Thyroid gland (tissue), 4 donors: ENCODE measurements around the gene ATP4A. TPM values are rescaled to one million over a fixed set of nuclear protein-coding genes. Genes with fewer than 3 reads are reported as not detected.

Experiments used
- DNase-seq, 2 donors: peaks; one replicate each; pipeline ENCODE4 v3.0.0-alpha.2; 2019
- H3K27ac ChIP-seq, 3 donors: fragments of 200-600 bp; sonication (generic); 1 replicate in 2 of 3; 2 replicates in 1 of 3; pipeline ENCODE4 v1.5.1; 2016 to 2019; ENCODE audit warnings: mild to moderate bottlenecking in 1 of 3, moderate library complexity in 1 of 3
- H3K27me3 ChIP-seq: fragments of 200-600 bp; sonication (generic); one replicate; pipeline ENCODE4 v1.5.1; 2019
- H3K36me3 ChIP-seq, 2 donors: fragments of 200-600 bp; sonication (generic); one replicate each; pipeline ENCODE4 v1.5.1; 2016 to 2019
- H3K4me1 ChIP-seq, 2 donors: fragments of 200-600 bp; sonication (generic); one replicate each; pipeline ENCODE4 v1.5.1; 2017 to 2019
- H3K4me3 ChIP-seq, 3 donors: fragments of 200-600 bp; sonication (generic); replicated peaks in 1 of 3; 1 replicate in 2 of 3; 2 replicates in 1 of 3; pipeline ENCODE4 v1.5.1; 2016; ENCODE audit warnings: mild to moderate bottlenecking in 1 of 3
- H3K9me3 ChIP-seq: fragments of 200-600 bp; sonication (generic); one replicate; pipeline ENCODE4 v1.5.1; 2017
- POLR2A ChIP-seq, 2 donors: fragments of 450-650 bp; IDR thresholded peaks; one replicate each; pipeline ENCODE4 v1.6.1; 2017; ENCODE audit warnings: antibody characterized with exemption in 2 of 2, mild to moderate bottlenecking in 2 of 2, moderate library complexity in 1 of 2
- WGBS, 2 donors: methylation state at CpG; one replicate each; pipeline ENCODE4 v1.1.5; 2017; 5-methylcytosine and 5-hydroxymethylcytosine counted together
- intact Hi-C: fragments of 100-400 bp; cut with DNase I; formaldehyde crosslinking; loops from one replicate; pipeline ENCODE4 v1.15.1; 2023
- total RNA-seq, 4 donors: library from RNA; depleted of rRNA; stranded (reverse); fragments of >200 nt; gene quantifications; one replicate each; pipeline ENCODE4 v1.2.3, GENCODE V29; 2016
- TF ChIP-seq, protein P1 (sequence below), 6 experiments: fragments of 200-600 bp in 3 of 6; fragments of 450-650 bp in 3 of 6; sonication (generic) in 3 of 6; IDR thresholded peaks; one replicate each; pipeline ENCODE4 v1.5.1; 2016 to 2019; ENCODE audit warnings: antibody characterized with exemption in 6 of 6, mild to moderate bottlenecking in 2 of 6, inconsistent platforms in 1 of 6, moderate library complexity in 1 of 6

Gene ATP4A
- total RNA-seq, 4 donors from 2014 or later: 0.27 to 1.9 (median 0.33) TPM

DNA sequence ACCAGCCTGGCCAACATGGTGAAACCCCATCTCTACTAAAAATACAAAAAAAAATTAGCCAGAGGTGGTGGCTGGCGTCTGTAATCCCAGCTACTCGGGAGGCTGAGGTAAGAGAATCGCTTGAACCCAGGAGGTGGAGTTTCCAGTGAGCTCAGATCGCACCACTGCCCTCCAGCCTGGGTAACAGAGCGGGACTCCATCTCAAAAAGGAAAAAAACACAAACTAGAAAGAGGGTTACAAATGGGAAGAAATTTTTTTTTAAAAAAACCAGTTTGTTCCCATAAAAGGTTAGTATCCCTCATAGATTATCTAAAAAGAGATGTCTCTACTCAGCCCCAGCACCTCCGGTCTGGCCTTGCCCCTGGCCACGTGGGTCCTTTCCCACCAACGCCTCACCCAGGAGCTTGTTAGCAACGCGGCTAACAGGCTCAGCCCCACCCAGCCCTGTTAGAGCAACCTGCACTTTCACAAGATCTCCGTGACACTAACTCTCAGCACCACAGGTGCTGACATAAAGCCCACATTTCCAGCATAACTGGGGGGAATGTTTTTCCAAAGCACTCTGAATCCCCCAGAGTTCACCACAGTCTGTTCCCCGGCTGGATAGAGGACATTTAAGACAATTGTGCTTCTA, 54.3 kb downstream of the ATP4A start:
- Histone ChIP-seq H3K4me3 (peak overlapping the region; percentile 2 to 63 (median 37)), H3K4me1 (peaks cover 17 to 28% of the 10 kb centered on the region in 2 donors), H3K27me3 (no peaks in the 10 kb centered on the region), H3K27ac (peak overlapping the region; percentile 67 to 89 (median 79)), H3K36me3 (peaks cover 0 to 11% of the 10 kb centered on the region in 2 donors), H3K9me3 (no peaks in the 10 kb centered on the region)
- DNase-seq: peak; percentile 85 to 86
- WGBS, 2 donors: 10 to 11% methylated on average over 12 of the region's 12 CpGs
- TF ChIP-seq, protein P1, sequence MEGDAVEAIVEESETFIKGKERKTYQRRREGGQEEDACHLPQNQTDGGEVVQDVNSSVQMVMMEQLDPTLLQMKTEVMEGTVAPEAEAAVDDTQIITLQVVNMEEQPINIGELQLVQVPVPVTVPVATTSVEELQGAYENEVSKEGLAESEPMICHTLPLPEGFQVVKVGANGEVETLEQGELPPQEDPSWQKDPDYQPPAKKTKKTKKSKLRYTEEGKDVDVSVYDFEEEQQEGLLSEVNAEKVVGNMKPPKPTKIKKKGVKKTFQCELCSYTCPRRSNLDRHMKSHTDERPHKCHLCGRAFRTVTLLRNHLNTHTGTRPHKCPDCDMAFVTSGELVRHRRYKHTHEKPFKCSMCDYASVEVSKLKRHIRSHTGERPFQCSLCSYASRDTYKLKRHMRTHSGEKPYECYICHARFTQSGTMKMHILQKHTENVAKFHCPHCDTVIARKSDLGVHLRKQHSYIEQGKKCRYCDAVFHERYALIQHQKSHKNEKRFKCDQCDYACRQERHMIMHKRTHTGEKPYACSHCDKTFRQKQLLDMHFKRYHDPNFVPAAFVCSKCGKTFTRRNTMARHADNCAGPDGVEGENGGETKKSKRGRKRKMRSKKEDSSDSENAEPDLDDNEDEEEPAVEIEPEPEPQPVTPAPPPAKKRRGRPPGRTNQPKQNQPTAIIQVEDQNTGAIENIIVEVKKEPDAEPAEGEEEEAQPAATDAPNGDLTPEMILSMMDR (IDR thresholded peaks at IDR 0.05): no peak
- TF ChIP-seq POLR2A (IDR thresholded peaks at IDR 0.05): peak in 1 of 2 donors; percentile 73
- intact Hi-C loops: no loop called here

DNA sequence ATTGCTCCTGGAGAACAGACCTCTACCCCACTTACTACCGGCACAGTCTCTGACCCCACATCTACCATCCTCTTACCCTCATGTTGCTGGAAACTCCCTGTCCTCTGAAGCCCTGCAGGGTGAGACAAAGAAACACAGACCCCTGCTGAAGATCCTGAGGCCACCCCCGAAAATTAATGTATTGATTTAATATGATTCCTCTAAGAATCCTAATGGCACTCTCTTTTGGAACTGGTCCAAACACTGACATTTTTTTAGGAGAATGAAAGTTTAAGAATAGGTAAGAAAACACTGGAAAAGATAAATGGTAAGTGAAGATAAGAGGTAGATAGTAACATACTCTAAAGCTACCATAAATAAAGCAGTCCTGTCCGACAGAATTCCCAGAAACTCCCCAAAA, 55.3 kb downstream of the ATP4A start:
- Histone ChIP-seq H3K4me3 (no peak overlapping the region), H3K9me3 (no peaks in the 10 kb centered on the region), H3K4me1 (peaks cover 12 to 18% of the 10 kb centered on the region in 2 donors), H3K27me3 (no peaks in the 10 kb centered on the region), H3K36me3 (peaks cover 0 to 11% of the 10 kb centered on the region in 2 donors), H3K27ac (no peak overlapping the region)
- WGBS, 2 donors: 82 to 95% methylated on average over 3 of the region's 3 CpGs
- TF ChIP-seq, protein P1 (IDR thresholded peaks at IDR 0.05): no peak
- TF ChIP-seq POLR2A (IDR thresholded peaks at IDR 0.05): no peak
- intact Hi-C loops: no loop called here
- no peak for DNase-seq

DNA sequence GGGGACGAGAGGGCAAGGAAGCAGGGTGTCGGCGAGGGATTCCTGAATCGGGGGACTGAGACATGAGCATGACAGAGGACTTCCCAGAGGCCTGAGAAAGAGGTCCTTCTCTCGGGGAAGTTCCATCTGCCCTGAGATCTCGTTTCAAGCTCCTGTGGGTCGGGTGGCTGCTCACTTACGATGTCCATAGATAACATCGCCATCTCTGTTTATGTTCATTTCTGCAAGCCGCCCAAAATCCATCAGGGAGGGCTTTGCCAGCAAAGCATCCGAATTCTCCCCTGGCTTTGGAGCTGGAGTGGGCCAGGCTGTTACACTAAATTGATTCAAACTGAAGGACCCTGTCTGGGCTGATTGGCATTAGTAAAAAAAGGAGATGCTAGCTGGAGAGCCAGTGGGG, 55.9 kb downstream of the ATP4A start:
- TF ChIP-seq, protein P1 (IDR thresholded peaks at IDR 0.05): no peak
- no peak for TF ChIP-seq POLR2A (IDR thresholded peaks at IDR 0.05)
- intact Hi-C loops: no loop called here
- WGBS, 2 donors: 83 to 92% methylated on average over 11 of the region's 11 CpGs
- Histone ChIP-seq H3K9me3 (no peaks in the 10 kb centered on the region), H3K4me3 (no peak overlapping the region), H3K4me1 (peaks cover 12 to 16% of the 10 kb centered on the region in 2 donors), H3K36me3 (peaks cover 0 to 11% of the 10 kb centered on the region in 2 donors), H3K27ac (no peak overlapping the region), H3K27me3 (no peaks in the 10 kb centered on the region)
- no peak for DNase-seq

DNA sequence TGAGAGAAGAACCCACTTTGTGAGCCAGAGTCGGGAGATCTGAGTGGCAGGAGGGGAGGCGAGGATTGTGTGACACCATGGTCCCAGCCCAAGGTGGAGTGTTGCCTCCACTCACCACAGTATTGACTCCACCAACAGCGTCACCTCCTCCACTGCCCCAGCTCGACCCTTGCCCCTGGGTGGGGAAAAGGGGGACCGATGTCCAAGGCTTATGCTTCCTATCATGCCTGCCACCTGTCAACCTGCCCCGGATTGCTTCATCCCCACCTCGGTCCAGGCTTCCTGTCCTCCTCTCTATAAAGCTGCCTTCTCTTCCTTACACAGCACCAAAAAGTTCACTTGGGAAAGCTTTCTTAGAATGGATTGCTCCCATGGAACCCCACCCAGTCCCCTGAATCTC, 57.4 kb downstream of the ATP4A start:
- no peak overlapping the region for H3K4me3 ChIP-seq
- DNase-seq: no peak
- TF ChIP-seq, protein P1 (IDR thresholded peaks at IDR 0.05): no peak
- TF ChIP-seq POLR2A (IDR thresholded peaks at IDR 0.05): no peak
- 87% methylated on average over 7 of the region's 7 CpGs for WGBS, 2 donors
- no peak overlapping the region for H3K27ac ChIP-seq
- no peaks in the 10 kb centered on the region for H3K27me3 ChIP-seq
- no peaks in the 10 kb centered on the region for H3K9me3 ChIP-seq
- H3K4me1 ChIP-seq: peaks cover 12 to 16% of the 10 kb centered on the region in 2 donors
- peaks cover 0 to 11% of the 10 kb centered on the region in 2 donors for H3K36me3 ChIP-seq
- intact Hi-C loops: no loop called here

DNA sequence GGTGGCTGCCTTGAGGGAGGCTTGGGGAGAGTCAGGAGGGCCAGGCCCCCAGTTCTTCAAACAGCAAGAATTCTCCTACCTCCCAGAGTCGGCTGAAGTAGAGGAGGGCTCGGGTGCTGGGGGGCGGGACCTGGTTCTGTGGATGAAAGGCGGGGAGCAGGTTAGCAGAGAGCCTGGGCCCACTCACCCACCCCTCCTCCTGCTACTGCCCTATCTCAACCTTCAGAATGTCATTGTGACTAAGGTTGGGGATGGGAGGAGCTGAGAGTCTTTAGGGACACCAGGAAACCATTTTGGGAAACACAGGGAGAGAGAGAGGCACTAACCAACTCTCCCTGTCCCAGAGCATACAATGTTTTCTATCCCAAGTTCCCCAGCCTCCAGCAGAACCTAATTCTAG, 60.7 kb downstream of the ATP4A start:
- no peak for DNase-seq
- Histone ChIP-seq H3K27me3 (no peaks in the 10 kb centered on the region), H3K36me3 (peaks cover 9 to 19% of the 10 kb centered on the region in 2 donors), H3K27ac (no peak overlapping the region), H3K9me3 (no peaks in the 10 kb centered on the region), H3K4me3 (no peak overlapping the region), H3K4me1 (no peaks in the 10 kb centered on the region)
- 79 to 91% methylated on average over 4 of the region's 4 CpGs for WGBS, 2 donors
- TF ChIP-seq, protein P1 (IDR thresholded peaks at IDR 0.05): no peak
- no peak for TF ChIP-seq POLR2A (IDR thresholded peaks at IDR 0.05)
- intact Hi-C loops: no loop called here
